HepG2 (cell line): Measurements from ENCODE around the gene IL10RA. TPM values are rescaled to one million over a fixed set of nuclear protein-coding genes. Genes with fewer than 3 reads are reported as not detected.

Experiments
- ATAC-seq: fragments of 200-7000 bp; cut with Tn5 transposase; 3 replicates; pipeline ENCODE4 v1.9.1; 2020; ENCODE audit warnings: mild to moderate bottlenecking, moderate library complexity
- BruUV-seq: library from RNA; stranded (reverse); fragments of 400-500 nt; replicated peaks from 2 replicates; lab custom pipeline; 2021; lab: Mats Ljungman, UMichigan
- CTCF ChIA-PET: fragments of 300-600 bp; formaldehyde crosslinking; extraction: SDS; loops from one replicate; lab custom pipeline; 2021; ENCODE audit warnings: low total read pairs, inconsistent platforms, low intra/inter-chr PET ratio; lab: Yijun Ruan, JAX
- POLR2A ChIA-PET: fragments of 350-600 bp; sonication (Branson Sonifier 250); formaldehyde crosslinking; loops from one replicate; lab custom pipeline; 2020; ENCODE audit warnings: antibody characterized with exemption, inconsistent platforms; lab: Yijun Ruan, JAX
- DNase-seq: peaks from one replicate; pipeline ENCODE4 v3.0.0-alpha.2; 2015; ENCODE audit warnings: low spot score
- FAIRE-seq: peaks from 3 replicates; lab custom pipeline; 2011; peaks lifted over from hg19 to GRCh38; lab: Jason Lieb, UNC
- H2AFZ ChIP-seq: one replicate; pipeline ENCODE4 v1.6.1; 2011; ENCODE audit warnings: low read length, inconsistent platforms
- H3K27ac ChIP-seq: fragments of 300-600 bp; 3 replicates; pipeline ENCODE4 v1.8.0; 2011; ENCODE audit warnings: mixed run types, mild to moderate bottlenecking, mixed read lengths, low read length, inconsistent platforms; ENCODE audit not compliant: insufficient read depth; ENCODE audit errors: extremely low read length
- H3K27me3 ChIP-seq, 2 experiments: fragments of 200-600 bp in 1 of 2; 2 replicates in 1 of 2; 3 replicates in 1 of 2; pipeline versions ENCODE4 v1.6.0 to v1.8.0; 2011; ENCODE audit warnings: low read length in 2 of 2, mild to moderate bottlenecking in 2 of 2, moderate library complexity in 2 of 2, inconsistent platforms in 1 of 2; ENCODE audit not compliant: insufficient read depth in 2 of 2, control insufficient read depth in 1 of 2
- H3K36me3 ChIP-seq, 2 experiments: fragments of 200-600 bp in 1 of 2; replicated peaks in 1 of 2; 2 replicates in 1 of 2; 3 replicates in 1 of 2; pipeline versions ENCODE4 v1.5.1 to v1.8.0; 2011; ENCODE audit warnings: low read length in 2 of 2, inconsistent platforms in 1 of 2; ENCODE audit not compliant: insufficient read depth in 2 of 2, control insufficient read depth in 1 of 2
- H3K4me1 ChIP-seq: 2 replicates; pipeline ENCODE4 v1.5.1; 2012; ENCODE audit warnings: low read length, inconsistent platforms; ENCODE audit not compliant: insufficient read depth
- H3K4me2 ChIP-seq: 2 replicates; pipeline ENCODE4 v1.6.0; 2011; ENCODE audit warnings: low read depth, low read length, inconsistent platforms
- H3K4me3 ChIP-seq, 3 experiments: fragments of 200-600 bp in 1 of 3; sonication (generic), shearing (Covaris generic) in 1 of 3; replicated peaks in 1 of 3; 2 replicates each; pipeline ENCODE4 v1.5.1; 2011 to 2016; ENCODE audit warnings: low read length in 3 of 3, inconsistent platforms in 2 of 3, low read depth in 2 of 3, mild to moderate bottlenecking in 2 of 3, control low read depth in 1 of 3, mixed read lengths in 1 of 3; ENCODE audit not compliant: insufficient read depth in 1 of 3
- H3K79me2 ChIP-seq: one replicate; pipeline ENCODE4 v1.6.1; 2011; ENCODE audit warnings: low read length, inconsistent platforms; ENCODE audit not compliant: insufficient read depth
- H3K9ac ChIP-seq: 2 replicates; pipeline ENCODE4 v1.6.0; 2011; ENCODE audit warnings: mild to moderate bottlenecking, low read depth, low read length, inconsistent platforms; ENCODE audit not compliant: insufficient read depth
- H3K9me3 ChIP-seq: 2 replicates; pipeline ENCODE4 v1.5.1; 2012; ENCODE audit warnings: mild to moderate bottlenecking, low read length
- H4K20me1 ChIP-seq: 2 replicates; pipeline ENCODE4 v1.6.0; 2011; ENCODE audit warnings: inconsistent platforms, mild to moderate bottlenecking, low read length, moderate library complexity; ENCODE audit not compliant: insufficient read depth
- HNRNPL ChIP-seq: fragments of 200-400 bp; formaldehyde crosslinking; IDR thresholded peaks from 2 replicates; pipeline ENCODE4 v1.6.1; 2017; ENCODE audit warnings: mild to moderate bottlenecking, low read depth, low read length
- HOXA5 ChIP-seq: sonication (generic); formaldehyde crosslinking; IDR thresholded peaks from 2 replicates; pipeline ENCODE4 v1.4.0; 2020; ENCODE audit warnings: missing genetic modification reagents
- MEIS2 ChIP-seq: sonication (generic); formaldehyde crosslinking; IDR thresholded peaks from 2 replicates; pipeline ENCODE4 v1.9.0; 2021; ENCODE audit warnings: mild to moderate bottlenecking, missing genetic modification reagents
- MTA1 ChIP-seq: sonication (generic); formaldehyde crosslinking; IDR thresholded peaks from 2 replicates; pipeline ENCODE4 v1.4.0; 2020; ENCODE audit warnings: missing genetic modification reagents, mild to moderate bottlenecking, borderline replicate concordance
- SATB2 ChIP-seq: sonication (generic); formaldehyde crosslinking; IDR thresholded peaks from 2 replicates; pipeline ENCODE4 v1.5.0; 2020; ENCODE audit warnings: missing genetic modification reagents
- ZFY ChIP-seq: sonication (generic); formaldehyde crosslinking; IDR thresholded peaks from 2 replicates; pipeline ENCODE4 v1.4.0; 2020; ENCODE audit warnings: missing genetic modification reagents
- ZNF713 ChIP-seq: sonication (generic); formaldehyde crosslinking; IDR thresholded peaks from 2 replicates; pipeline ENCODE4 v1.4.0; 2020; ENCODE audit warnings: mild to moderate bottlenecking, missing genetic modification reagents
- ZSCAN5A ChIP-seq: sonication (generic); formaldehyde crosslinking; IDR thresholded peaks from 2 replicates; pipeline ENCODE4 v1.8.0; 2022; ENCODE audit warnings: mild to moderate bottlenecking, missing genetic modification reagents, borderline replicate concordance
- WGBS: methylation state at CpG from one replicate; pipeline ENCODE4 v1.1.6; 2017; ENCODE audit warnings: low lambda C conversion rate; 5-methylcytosine and 5-hydroxymethylcytosine counted together
- in situ Hi-C: cut with HindIII; loops from 2 replicates; pipeline ENCODE4 v1.10.0; 2017; ENCODE audit warnings: low pct_unique_long_range_greater_than_20kb; ENCODE audit not compliant: extremely low pct_ligation_motif_present
- intact Hi-C: fragments of 100-400 bp; cut with micrococcal nuclease; formaldehyde crosslinking; loops from one replicate; pipeline ENCODE4 v1.10.0; 2022; ENCODE audit not compliant: unreplicated experiment
- polyA plus RNA-seq, 8 experiments: library from polyadenylated mRNA; depleted of rRNA in 3 of 8; stranded (reverse) in 7 of 8; unstranded in 1 of 8; fragments of >200 nt; fragmentation: Illumina TruSeq in 4 of 8; extraction: Trizol in 4 of 8; gene quantifications; 2 replicates each; pipeline versions ENCODE4 v1.2.1 to v1.2.3, GENCODE V29; 2011 to 2016; ENCODE audit warnings: low read depth in 4 of 8, missing spikeins in 1 of 8, mixed read lengths in 1 of 8; ENCODE audit not compliant: insufficient read depth in 1 of 8
- total RNA-seq, 5 experiments: library from RNA; depleted of rRNA; stranded (reverse); fragments of >200 nt; fragmentation: Illumina TruSeq; extraction: Trizol; gene quantifications; 2 replicates each; pipeline ENCODE4 v1.2.3, GENCODE V29; 2016; ENCODE audit warnings: low read depth in 1 of 5

The IL10RA gene
- total and polyA plus RNA-seq, 2 of the 13 experiments (the other 11 are each of a cell fraction or from before 2014, with no cell fraction given): not detected

DNA sequence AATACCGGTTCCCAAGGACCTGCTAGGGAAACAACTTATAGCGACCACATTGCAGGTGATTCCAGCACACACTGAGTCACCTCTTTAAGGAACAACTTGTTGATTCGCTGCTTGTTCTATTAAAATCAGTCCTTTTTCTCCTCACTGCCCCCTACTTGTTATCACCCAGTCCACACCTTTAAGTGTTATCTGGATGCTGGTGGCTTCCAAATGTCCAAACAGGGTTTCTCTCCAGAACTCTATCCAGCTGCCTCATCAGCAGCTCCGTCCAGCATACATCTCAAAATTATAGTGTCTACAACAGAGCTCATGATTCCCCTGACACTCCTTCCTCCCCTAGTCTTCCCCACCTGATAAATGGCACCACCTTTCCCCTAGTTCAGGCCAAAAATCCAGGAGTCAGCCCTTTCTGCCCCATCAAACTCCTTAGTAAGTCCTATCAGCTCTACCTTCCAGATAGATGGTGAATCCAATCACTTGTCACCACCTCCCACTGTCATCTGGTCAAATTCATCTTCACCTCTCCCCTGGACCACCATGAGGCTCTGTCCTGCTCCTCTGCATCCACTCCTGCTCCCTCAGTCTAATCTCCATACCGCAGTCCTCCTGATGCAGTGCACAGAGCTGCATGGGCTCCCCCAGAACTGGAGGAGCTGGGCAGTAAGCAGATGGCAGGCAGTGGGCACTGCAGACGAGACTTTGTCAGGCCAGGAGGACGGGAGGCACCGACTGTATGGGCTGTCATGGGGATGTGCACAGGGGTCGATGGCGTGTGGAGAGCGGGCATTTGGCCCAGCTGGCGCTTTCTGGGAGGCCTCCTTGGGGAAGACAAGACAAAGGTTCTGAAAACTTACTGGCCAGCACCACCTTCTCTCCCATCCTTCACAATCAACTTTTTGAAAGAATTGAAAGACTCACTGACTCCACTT lies 19.3 kb downstream of the IL10RA start:
- no peaks in the 10 kb centered on the region for H3K9me3 ChIP-seq
- H3K4me2 ChIP-seq: no peak overlapping the region
- peaks cover 10% of the 10 kb centered on the region for H3K4me1 ChIP-seq
- no peaks in the 10 kb centered on the region for H4K20me1 ChIP-seq
- no peak overlapping the region for H3K9ac ChIP-seq
- no peak overlapping the region for H3K27ac ChIP-seq
- ChIA-PET CTCF (no interaction called here), POLR2A (no interaction called here)
- peaks cover 4 to 15% of the 10 kb centered on the region in 2 experiments; a peak in 3 of 5 replicates for H3K27me3 ChIP-seq
- no peak for ATAC-seq
- no peak overlapping the region for H2AFZ ChIP-seq
- no peaks in the 10 kb centered on the region for H3K36me3 ChIP-seq
- TF ChIP-seq MTA1 (no peak), MEIS2 (CRISPR knock-in tag) (no peak), ZSCAN5A (CRISPR knock-in tag) (no peak), SATB2 (no peak), HNRNPL (no peak), ZFY (CRISPR knock-in tag) (no peak), HOXA5 (no peak), ZNF713 (CRISPR knock-in tag) (no peak)
- FAIRE-seq: no peak
- in situ Hi-C loops (no loop called here), intact Hi-C loops (no loop called here)
- 27% methylated on average over 12 of the region's 12 CpGs for WGBS
- H3K4me3 ChIP-seq: no peak overlapping the region
- no TSS peak for BruUV-seq
- H3K79me2 ChIP-seq: no peaks in the 10 kb centered on the region
- DNase-seq: no peak
